Jurkat, Clone E6-1 (cell line): ENCODE measurements around the gene ENPP7.

Source experiments
- DNase-seq: peaks from one replicate; pipeline ENCODE4 v3.0.0-alpha.2; 2011; ENCODE audit warnings: low read depth, low spot score
- H3K4me3 ChIP-seq: 2 replicates; pipeline ENCODE4 v1.5.1; 2011; ENCODE audit warnings: mild to moderate bottlenecking, low read length, control low read depth, moderate library complexity

The ENPP7 gene

GRCh38 chr17:79728908-79729471, 1.8 kb upstream of the ENPP7 start:
- no peak for DNase-seq
- peak overlapping the region; percentile 15; the same call in 1 of the 2 replicates for H3K4me3 ChIP-seq

GRCh38 chr17:79729761-79730160, 982 bp upstream of the ENPP7 start:
- no peak for DNase-seq
- H3K4me3 ChIP-seq: no peak overlapping the region

DNA sequence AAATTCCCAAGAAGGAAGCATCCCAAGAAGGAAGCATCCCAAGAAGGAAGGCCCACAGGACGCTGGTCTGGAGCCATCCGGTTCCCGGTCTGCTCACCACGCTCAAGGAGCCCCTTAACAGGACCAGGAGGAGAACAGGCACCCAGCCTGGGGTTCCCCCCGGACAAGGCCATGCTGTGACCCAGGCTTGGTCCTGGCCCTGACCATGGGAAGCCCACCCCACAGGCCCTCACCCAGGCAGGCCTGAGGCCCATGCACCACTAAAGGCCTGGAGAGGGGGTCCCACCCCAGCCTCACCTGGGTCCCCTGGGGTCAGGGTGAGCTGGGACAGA, 340 bp upstream of the ENPP7 start:
- no peak overlapping the region for H3K4me3 ChIP-seq
- DNase-seq: no peak

DNA sequence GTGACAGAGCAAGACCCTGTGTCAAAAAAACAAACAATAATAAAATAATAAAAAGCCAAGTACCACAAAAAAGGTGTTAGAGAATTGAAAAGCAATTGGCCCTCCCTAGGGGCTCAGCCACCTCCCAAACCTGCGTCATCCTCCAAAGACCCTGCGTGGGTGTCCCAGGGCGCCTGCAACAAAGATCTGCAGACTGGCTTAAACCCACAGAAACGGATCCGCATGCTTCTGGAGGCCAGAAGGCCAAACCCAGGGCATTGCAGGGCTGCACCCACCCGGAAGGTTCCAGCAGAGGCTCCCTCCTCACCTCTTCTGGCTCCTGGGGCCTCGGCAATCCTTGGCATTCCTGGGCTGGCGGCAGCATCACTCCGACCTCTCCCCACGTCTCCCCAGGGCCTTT, 1.5 kb downstream of the ENPP7 start:
- DNase-seq: no peak
- H3K4me3 ChIP-seq: no peak overlapping the region

- DNase-seq: no peak
- no peak overlapping the region for H3K4me3 ChIP-seq
These were observed 2.3 kb downstream of the ENPP7 start for GRCh38 chr17:79732804-79733691.

DNA sequence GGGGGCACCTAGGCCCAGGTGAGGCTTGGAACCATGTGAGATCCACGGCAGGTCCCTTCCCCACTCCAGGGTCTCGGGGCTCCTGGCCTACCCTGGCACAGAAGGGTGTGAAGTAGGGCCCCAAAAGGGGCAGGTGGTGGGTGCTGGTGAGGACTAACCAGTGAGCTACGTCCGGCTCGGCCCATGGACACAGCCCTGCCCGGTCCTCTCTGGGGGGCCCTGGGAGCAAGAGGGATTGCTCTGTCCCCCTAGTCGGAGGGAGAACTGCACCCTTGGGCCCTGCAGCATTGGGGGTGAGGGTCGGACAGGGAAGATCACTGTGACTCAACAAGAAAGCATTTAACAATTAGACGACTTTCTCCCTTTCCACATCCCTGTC, 2.9 kb downstream of the ENPP7 start:
- no peak overlapping the region for H3K4me3 ChIP-seq

GRCh38 chr17:79735096-79735495, 4.4 kb downstream of the ENPP7 start:
- no peak for DNase-seq
- H3K4me3 ChIP-seq: no peak overlapping the region

More for the DNA sequence above, 2.9 kb downstream of the ENPP7 start:
- DNase-seq: no peak

GRCh38 chr17:79737046-79737921, 6.5 kb downstream of the ENPP7 start:
- no peak for DNase-seq
- no peak overlapping the region for H3K4me3 ChIP-seq

GRCh38 chr17:79737922-79738578, 7.3 kb downstream of the ENPP7 start:
- H3K4me3 ChIP-seq: no peak overlapping the region
- DNase-seq: no peak

DNA sequence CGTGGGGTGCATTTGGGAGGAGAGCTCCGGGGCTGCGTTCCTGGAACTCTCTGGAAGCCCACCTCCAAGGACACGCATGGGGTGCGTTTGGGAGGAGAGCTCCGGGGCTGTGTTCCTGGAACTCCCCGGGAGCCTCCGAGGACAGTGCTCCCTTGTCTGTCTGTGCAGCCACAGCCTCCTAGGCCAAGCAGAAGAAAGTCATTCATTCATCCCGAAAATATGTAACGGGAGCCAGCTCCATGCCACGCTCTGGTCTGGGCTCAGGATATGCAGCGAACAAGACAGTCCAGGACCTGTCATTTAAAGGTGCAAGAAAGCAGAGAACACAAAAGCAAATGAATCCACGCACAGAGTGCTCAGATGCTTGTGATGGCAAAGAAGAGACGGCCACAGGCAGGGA, 7.9 kb downstream of the ENPP7 start:
- DNase-seq: no peak

DNA sequence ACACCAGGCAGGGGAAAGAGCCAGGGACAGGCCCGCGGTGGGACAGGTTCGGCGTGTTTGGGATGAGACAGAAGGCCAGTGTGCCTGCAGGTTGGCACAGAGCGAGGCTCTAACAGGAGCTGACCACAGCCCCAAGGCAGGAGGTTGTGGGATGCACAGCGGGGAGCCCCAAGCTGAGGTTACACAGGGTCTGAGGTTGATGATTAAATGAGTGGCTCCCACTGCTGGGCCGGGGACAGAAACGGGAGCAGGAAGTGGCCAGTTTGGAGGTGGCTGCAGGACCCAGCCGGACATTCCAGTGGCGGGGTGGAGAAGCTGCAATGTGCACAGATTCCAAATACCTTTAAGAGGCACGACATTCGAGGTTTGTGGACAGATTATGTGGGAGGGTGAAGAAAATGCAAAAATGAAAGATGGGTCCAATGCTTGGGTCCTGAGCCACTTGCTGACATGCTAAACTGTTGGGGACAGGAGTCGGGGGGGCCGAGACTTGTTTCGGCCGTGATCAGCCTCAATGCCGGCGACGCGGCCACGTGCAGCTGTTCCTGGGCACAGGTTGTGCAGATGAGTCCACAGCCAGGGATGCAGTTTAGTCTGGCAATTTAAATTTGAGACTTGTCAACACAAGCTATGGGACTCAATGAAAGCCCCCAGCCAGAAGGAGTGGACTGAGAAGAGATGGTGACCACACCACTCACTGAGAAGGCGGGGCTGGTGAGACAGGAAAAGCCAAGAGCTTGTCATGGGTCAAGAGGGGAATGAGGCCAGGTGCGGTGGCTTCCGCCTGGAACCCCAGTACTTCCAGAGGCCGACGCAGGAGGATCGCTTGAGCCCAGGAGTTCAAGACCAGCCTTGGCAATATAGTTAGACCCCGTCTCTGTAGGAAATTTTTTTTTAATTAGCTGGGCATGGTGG, 8.7 kb downstream of the ENPP7 start:
- no peak for DNase-seq
- H3K4me3 ChIP-seq: no peak overlapping the region

More for the DNA sequence above, 7.9 kb downstream of the ENPP7 start:
- no peak overlapping the region for H3K4me3 ChIP-seq

DNA sequence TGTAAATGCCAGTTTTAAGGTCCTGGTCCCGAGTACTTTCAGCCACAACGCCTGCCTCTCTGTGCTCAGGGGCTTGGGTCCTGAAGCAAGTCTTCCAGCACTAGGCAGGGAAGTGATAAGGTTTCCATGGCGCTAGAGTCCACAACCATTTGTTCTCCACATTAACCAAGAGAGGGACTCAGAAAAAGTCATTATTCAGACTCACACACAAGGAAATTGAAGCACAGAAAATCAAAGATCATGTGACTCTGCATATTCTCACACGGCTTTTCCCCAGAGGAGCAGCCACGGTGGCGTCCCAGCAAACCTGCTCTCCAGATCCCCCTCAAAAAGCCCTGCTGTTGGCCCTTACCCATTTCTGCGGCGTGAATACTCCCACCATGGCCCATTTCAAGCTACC, 9.7 kb downstream of the ENPP7 start:
- no peak for DNase-seq
- no peak overlapping the region for H3K4me3 ChIP-seq

DNA sequence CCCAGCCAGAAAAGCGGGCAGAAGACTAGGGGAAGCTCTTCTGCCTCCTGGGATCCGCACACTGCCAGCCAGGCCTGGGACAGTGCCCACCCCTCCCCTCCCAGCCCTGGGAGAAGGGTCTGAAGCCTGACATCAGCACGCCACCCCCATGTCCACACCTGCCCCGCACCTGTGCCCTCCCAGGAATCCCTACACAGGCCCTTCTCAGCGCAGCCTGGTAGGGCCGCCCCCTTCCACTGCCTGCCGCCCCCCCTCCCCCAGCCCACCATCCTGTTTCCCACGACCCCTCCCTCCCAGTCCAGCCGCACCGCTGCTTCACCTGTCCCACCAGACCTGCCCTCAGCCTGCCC, 10.6 kb downstream of the ENPP7 start:
- no peak for DNase-seq
- no peak overlapping the region for H3K4me3 ChIP-seq

DNA sequence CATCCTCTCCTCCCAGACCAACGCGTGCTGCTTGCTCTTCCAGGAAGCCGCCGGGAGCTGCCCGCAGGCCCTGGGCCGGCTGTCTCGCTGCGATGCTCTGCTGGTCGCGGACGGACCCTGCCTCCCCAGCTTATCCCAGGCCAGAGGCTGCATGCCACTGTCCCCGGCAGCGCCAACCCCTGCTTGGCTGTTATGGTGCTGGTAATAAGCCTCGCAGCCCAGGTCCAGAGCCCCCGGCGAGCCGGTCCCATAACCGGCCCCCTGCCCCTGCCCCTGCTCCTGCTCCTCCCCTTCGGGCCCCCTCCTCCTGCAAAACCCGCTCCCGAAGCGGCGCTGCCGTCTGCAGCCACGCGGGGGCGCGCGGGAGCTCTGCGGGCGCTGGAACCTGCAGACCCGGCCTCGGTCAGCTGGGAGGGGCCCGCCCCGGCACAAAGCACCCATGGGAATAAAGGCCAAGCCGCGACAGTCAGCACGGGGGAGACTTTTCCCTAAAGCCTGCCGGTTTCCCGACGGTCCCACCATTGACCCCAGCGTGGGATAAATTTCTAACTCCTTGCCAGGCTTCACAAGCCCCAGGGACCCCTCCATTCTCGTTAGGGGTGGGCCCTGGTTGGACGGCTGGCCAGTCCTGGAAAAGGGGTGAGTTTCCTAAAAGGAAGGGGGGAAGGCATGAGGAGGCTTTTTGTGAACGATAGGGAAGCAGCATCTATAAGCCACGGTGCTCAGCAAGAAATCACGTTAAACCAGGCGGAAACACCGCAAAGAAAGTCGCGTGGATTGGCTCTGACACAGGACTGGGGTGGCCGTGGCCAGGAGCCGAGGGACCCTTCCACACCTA, 11.2 kb downstream of the ENPP7 start:
- H3K4me3 ChIP-seq: no peak overlapping the region
- DNase-seq: peak; percentile 22

DNA sequence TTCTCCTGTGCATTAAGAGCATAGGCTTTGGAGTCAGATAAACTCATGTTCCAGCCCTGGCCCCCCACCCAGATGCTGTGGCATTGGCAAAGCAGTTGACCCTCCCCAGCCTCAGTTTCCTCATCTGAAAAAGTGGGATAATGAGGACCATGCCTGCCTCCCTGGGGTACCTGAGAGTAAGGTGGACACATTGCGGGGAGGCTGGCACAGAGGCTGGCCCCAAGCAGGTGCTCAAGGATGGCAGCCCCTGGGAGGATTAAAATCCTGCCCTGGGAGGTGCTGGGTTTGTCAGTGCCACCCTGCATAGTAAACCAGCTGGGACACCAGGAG, 11.8 kb downstream of the ENPP7 start:
- DNase-seq: no peak
- no peak overlapping the region for H3K4me3 ChIP-seq

GRCh38 chr17:79742951-79743476, 12.3 kb downstream of the ENPP7 start:
- DNase-seq: no peak
- no peak overlapping the region for H3K4me3 ChIP-seq

DNA sequence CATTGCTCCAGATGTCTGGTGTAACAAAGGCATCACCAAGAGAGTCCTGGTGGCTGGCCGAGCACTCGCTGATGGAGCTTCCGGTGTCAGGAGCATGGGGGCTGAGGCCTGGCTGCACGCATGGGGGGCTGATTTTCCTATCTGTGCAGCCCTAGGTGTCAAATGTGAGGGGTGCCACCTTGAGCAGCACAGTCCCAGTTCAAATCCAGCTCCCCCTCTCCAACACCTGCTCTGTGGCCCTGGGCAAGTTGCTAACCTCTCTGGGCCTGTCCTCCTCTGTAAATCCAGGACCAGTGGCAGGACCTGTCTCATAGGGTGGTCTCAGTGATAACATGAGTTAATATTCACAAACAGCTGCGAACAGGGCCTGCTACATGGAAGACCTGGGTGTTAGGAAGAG, 12.9 kb downstream of the ENPP7 start:
- H3K4me3 ChIP-seq: no peak overlapping the region
- DNase-seq: no peak

DNA sequence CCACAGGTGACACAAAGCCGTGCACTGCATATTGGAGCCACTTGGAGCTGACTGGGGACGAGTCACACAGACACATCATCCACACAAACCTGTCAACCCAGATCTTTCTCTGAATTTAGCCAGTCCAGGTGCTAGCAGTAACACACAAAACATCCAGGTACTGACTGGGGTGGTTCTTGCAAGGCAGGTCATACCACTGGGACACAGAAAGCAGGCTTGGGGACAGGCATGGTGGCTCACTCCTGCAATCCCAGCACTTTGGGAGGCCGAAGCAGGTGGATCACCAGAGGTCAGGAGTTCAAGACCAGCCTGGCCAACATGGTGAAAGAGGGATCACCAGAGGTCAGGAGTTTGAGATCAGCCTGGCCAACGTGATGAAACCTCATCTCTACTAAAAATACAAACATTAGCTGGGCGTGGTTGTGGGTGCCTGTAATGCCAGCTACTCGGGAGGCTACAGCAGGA, 14.9 kb downstream of the ENPP7 start:
- DNase-seq: no peak
- H3K4me3 ChIP-seq: peak overlapping the region; percentile 22
